Heart left ventricle (tissue), 13 donors: ENCODE measurements around the gene RNLS.

Source experiments
- CTCF ChIP-seq, 12 donors: fragments of 200-600 bp; sonication (generic) in 4 of 12; IDR thresholded peaks; one replicate each; pipeline versions ENCODE4 v1.5.0 to v1.8.0; 2018 to 2022; ENCODE audit warnings: antibody characterized with exemption in 12 of 12, mild to moderate bottlenecking in 5 of 12
- POLR2A ChIP-seq, 2 donors: fragments of 450-650 bp; IDR thresholded peaks; one replicate each; pipeline ENCODE4 v1.6.1; 2017; ENCODE audit warnings: antibody characterized with exemption in 2 of 2, mild to moderate bottlenecking in 2 of 2, moderate library complexity in 2 of 2
- donor health status: ischemic (EF 13 %, LVEDD 7.1; RV severe dilation, severe dysfunction).
- donor health status: DM: no; HTN: yes; CAD: no.
- donor health status: DM: no; HTN: no; CAD: no.
- donor health status: ischemic (EF 25% LVEDD 6.9; RV normal size, moderate dysfunction).
- donor health status: ischemic (EF 25% LVEDD 5.7; RV mildly dilated, moderate dysfunction).
- donor health status: ischemic (EF 35%, LVEDD 5.7; RV mildly dilated, moderate dysfunction).
- donor health status: nonischemic (EF 11% LVEDD 7.7; RV severe dilation, severe dysfunction).
- donor health status: DM: yes; HTN: yes; CAD: no.
- donor health status: PGD.
- donor health status: ischemic (EF 29% LVEDD 5.4; RV normal size, mild dysfunction).
- donor health status: nonischemic (EF 23%, LVEDD 6.1; RV moderate dilation, normal function).

DNA sequence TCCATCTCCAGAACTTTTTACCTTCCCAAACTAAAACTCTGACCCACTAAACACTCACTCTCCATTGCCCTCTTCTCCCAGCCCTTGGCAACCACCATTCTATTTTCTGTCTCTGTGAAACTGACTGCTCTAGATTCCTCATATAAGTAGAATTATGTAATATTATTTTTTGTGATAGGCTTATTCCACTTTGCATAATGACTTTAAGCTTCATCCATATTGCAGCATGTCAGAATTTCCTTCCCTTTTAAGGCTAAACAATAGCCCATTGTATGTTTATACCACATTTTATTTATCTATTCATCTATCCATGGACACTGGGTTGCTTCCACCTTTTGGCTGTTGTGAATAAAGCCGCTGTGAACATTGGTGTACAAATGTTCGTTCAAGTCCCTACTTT lies 308.8 kb downstream of the RNLS start:
- TF ChIP-seq CTCF (IDR thresholded peaks at IDR 0.05): no peak
- no peak for TF ChIP-seq POLR2A (IDR thresholded peaks at IDR 0.05)
